MM.1S (cell line): ENCODE data around the gene SCYL2.

Experiments
- CTCF ChIP-seq: fragments of 300-600 bp; sonication (generic); IDR thresholded peaks from 2 replicates; pipeline ENCODE4 v1.5.1; 2016; ENCODE audit warnings: antibody characterized with exemption, low read length, mixed read lengths
- EZH2 ChIP-seq: fragments of 300-600 bp; sonication (generic); optimal IDR thresholded peaks from 2 replicates; pipeline ENCODE3; 2017; ENCODE audit warnings: low read depth, mild to moderate bottlenecking, antibody characterized with exemption, low read length, mixed read lengths

- TF ChIP-seq CTCF = no peak
- TF ChIP-seq EZH2 = no peak
Observed at GRCh38 chr12:100249941-100250340, 17.0 kb upstream of the SCYL2 start.
